GM23338 (cell line): Measurements from ENCODE around the gene MAP4K5. TPM values are rescaled to one million over a fixed set of nuclear protein-coding genes. Genes with fewer than 3 reads are reported as not detected.

Experiments
- ATAC-seq: fragments of 200-7000 bp; cut with Tn5 transposase; 3 replicates; pipeline ENCODE4 v1.9.1; 2020
- DNase-seq: peaks from one replicate; pipeline ENCODE4 v3.0.0-alpha.2; 2015; ENCODE audit warnings: low spot score
- H2AFZ ChIP-seq: fragments of 200-600 bp; sonication (generic); 2 replicates; pipeline ENCODE4 v1.8.0; 2016; ENCODE audit warnings: antibody characterized with exemption, mild to moderate bottlenecking, moderate library complexity
- H3F3A ChIP-seq: fragments of 200-600 bp; sonication (generic); replicated peaks from 2 replicates; pipeline ENCODE4 v1.8.0; 2017; ENCODE audit warnings: antibody characterized with exemption, mixed run types, low read depth
- H3K27ac ChIP-seq: fragments of 200-600 bp; sonication (generic); 2 replicates; pipeline ENCODE4 v1.6.1; 2016; ENCODE audit warnings: low read depth
- H3K27me3 ChIP-seq: fragments of 200-600 bp; sonication (generic); 2 replicates; pipeline ENCODE4 v1.8.0; 2016; ENCODE audit warnings: mild to moderate bottlenecking, mixed run types, moderate library complexity; ENCODE audit not compliant: insufficient read depth
- H3K36me3 ChIP-seq: fragments of 200-600 bp; sonication (generic); 2 replicates; pipeline ENCODE4 v1.8.0; 2016; ENCODE audit warnings: mild to moderate bottlenecking; ENCODE audit not compliant: insufficient read depth
- H3K4me1 ChIP-seq: fragments of 200-600 bp; sonication (generic); 2 replicates; pipeline ENCODE4 v1.8.0; 2016; ENCODE audit warnings: mild to moderate bottlenecking, moderate library complexity; ENCODE audit not compliant: insufficient read depth
- H3K4me2 ChIP-seq: fragments of 200-600 bp; sonication (generic); 2 replicates; pipeline ENCODE4 v1.7.1; 2017; ENCODE audit warnings: mixed run types
- H3K4me3 ChIP-seq: fragments of 200-600 bp; sonication (generic); 2 replicates; pipeline ENCODE4 v1.6.1; 2016; ENCODE audit warnings: mixed run types
- H3K79me2 ChIP-seq: fragments of 200-600 bp; sonication (generic); replicated peaks from 2 replicates; pipeline ENCODE4 v1.8.0; 2017; ENCODE audit warnings: mild to moderate bottlenecking; ENCODE audit not compliant: insufficient read depth
- H3K9me2 ChIP-seq: fragments of 200-600 bp; sonication (generic); 2 replicates; pipeline ENCODE4 v1.8.0; 2017; ENCODE audit not compliant: insufficient read depth
- H4K20me1 ChIP-seq: fragments of 200-600 bp; sonication (generic); replicated peaks from 2 replicates; pipeline ENCODE4 v1.8.0; 2017; ENCODE audit warnings: mild to moderate bottlenecking; ENCODE audit not compliant: insufficient read depth
- H3K27ac Mint-ChIP-seq: 2 replicates; pipeline ENCODE4 v1.8.0; 2020; ENCODE audit warnings: inconsistent platforms, mild to moderate bottlenecking, moderate library complexity, mixed read lengths
- H3K27me3 Mint-ChIP-seq: 3 replicates; pipeline ENCODE4 v1.8.0; 2022; ENCODE audit warnings: low read depth, mild to moderate bottlenecking, moderate library complexity, mixed read lengths, inconsistent platforms; ENCODE audit not compliant: insufficient read depth, poor library complexity
- H3K36me3 Mint-ChIP-seq: 3 replicates; pipeline ENCODE4 v1.8.0; 2021; ENCODE audit warnings: low read depth, mild to moderate bottlenecking, inconsistent platforms, moderate library complexity, mixed read lengths
- H3K4me1 Mint-ChIP-seq: 3 replicates; pipeline ENCODE4 v1.8.0; 2020; ENCODE audit warnings: mild to moderate bottlenecking, inconsistent platforms, mixed read lengths
- H3K4me3 Mint-ChIP-seq: 3 replicates; pipeline ENCODE4 v1.8.0; 2021; ENCODE audit warnings: moderate library complexity, mild to moderate bottlenecking, inconsistent platforms, mixed read lengths
- H3K9me3 Mint-ChIP-seq: 3 replicates; pipeline ENCODE4 v1.8.0; 2020; ENCODE audit warnings: moderate library complexity, mild to moderate bottlenecking, inconsistent platforms, mixed read lengths
- CREB1 ChIP-seq: fragments of 250-450 bp; sonication (Bioruptor Pico); IDR thresholded peaks from 2 replicates; pipeline ENCODE4 v1.5.0; 2020; ENCODE audit warnings: low read depth, mild to moderate bottlenecking, moderate library complexity
- EZH2 ChIP-seq: fragments of 200-600 bp; sonication (generic); IDR thresholded peaks from one replicate; pipeline ENCODE4 v1.8.0; 2017; ENCODE audit warnings: antibody characterized with exemption, mild to moderate bottlenecking, low read depth; ENCODE audit not compliant: unreplicated experiment
- EZH2phosphoT487 ChIP-seq: fragments of 200-600 bp; sonication (generic); IDR thresholded peaks from one replicate; pipeline ENCODE4 v1.8.1; 2018; ENCODE audit warnings: antibody characterized with exemption; ENCODE audit not compliant: unreplicated experiment
- JUNB ChIP-seq: IDR thresholded peaks from one replicate; pipeline ENCODE4 v1.6.1; 2016; ENCODE audit warnings: antibody characterized with exemption; ENCODE audit not compliant: unreplicated experiment
- NANOG ChIP-seq: IDR thresholded peaks from 2 replicates; pipeline ENCODE4 v1.6.1; 2016; ENCODE audit warnings: antibody characterized with exemption, borderline replicate concordance
- POLR2AphosphoS5 ChIP-seq: IDR thresholded peaks from 2 replicates; pipeline ENCODE4 v1.6.1; 2016; ENCODE audit warnings: antibody characterized with exemption, low read depth
- STAT1 ChIP-seq: IDR thresholded peaks from one replicate; pipeline ENCODE4 v1.6.1; 2016; ENCODE audit warnings: antibody characterized with exemption; ENCODE audit not compliant: unreplicated experiment
- ZNF114 ChIP-seq: fragments of 250-450 bp; sonication (Bioruptor Pico); IDR thresholded peaks from 2 replicates; pipeline ENCODE4 v1.5.0; 2020; ENCODE audit warnings: mild to moderate bottlenecking, moderate library complexity
- ZNF331 ChIP-seq: fragments of 250-450 bp; sonication (Bioruptor Pico); IDR thresholded peaks from 2 replicates; pipeline ENCODE4 v1.5.0; 2020; ENCODE audit warnings: low read depth, mild to moderate bottlenecking, moderate library complexity
- polyA plus RNA-seq: library from polyadenylated mRNA; unstranded; fragments of >200 nt; fragmentation: Nextera tagmentation; extraction: Ambion mirVana; gene quantifications from 2 replicates; pipeline ENCODE4 v1.2.1, GENCODE V29; 2016
- total RNA-seq: library from RNA; depleted of rRNA; stranded (reverse); fragments of >200 nt; shearing (Covaris generic); gene quantifications from 2 replicates; pipeline ENCODE4 v1.2.3, GENCODE V29; 2014
- TF ChIP-seq, protein P1 (sequence below): IDR thresholded peaks from one replicate; pipeline ENCODE4 v1.6.1; 2018; ENCODE audit warnings: antibody characterized with exemption; ENCODE audit not compliant: unreplicated experiment
- TF ChIP-seq, protein P2 (sequence below): fragments of 250-450 bp; sonication (Bioruptor Pico); IDR thresholded peaks from 2 replicates; pipeline ENCODE4 v1.5.0; 2020; ENCODE audit warnings: mild to moderate bottlenecking, moderate library complexity
- TF ChIP-seq, protein P3 (sequence below), 2 experiments: fragments of 200-600 bp in 1 of 2; sonication (generic) in 1 of 2; conservative IDR thresholded peaks; 2 replicates each; pipeline versions ENCODE4 v1.5.1 to v1.6.1; 2016 to 2017; ENCODE audit warnings: antibody characterized with exemption in 2 of 2, low read depth in 2 of 2, mild to moderate bottlenecking in 2 of 2, moderate library complexity in 1 of 2
- TF ChIP-seq, protein P4 (sequence below): IDR thresholded peaks from 2 replicates; pipeline ENCODE4 v1.6.1; 2016; ENCODE audit warnings: antibody characterized with exemption

Gene MAP4K5
- total and polyA plus RNA-seq, 2 experiments from 2014 or later = 71.4 to 74.6 TPM

- Histone ChIP-seq H3K36me3 (no peaks in the 10 kb centered on the region), H2AFZ (no peak overlapping the region), H3K27me3 (no peaks in the 10 kb centered on the region), H3F3A (no peaks in the 10 kb centered on the region), H3K4me3 (no peak overlapping the region), H3K27ac (no peak overlapping the region), H4K20me1 (no peaks in the 10 kb centered on the region), H3K4me2 (no peak overlapping the region), H3K4me1 (no peaks in the 10 kb centered on the region), H3K9me2 (no peaks in the 10 kb centered on the region; the same call in 1 of the 2 replicates), H3K79me2 (no peaks in the 10 kb centered on the region)
- no peak overlapping the region for H3K4me3 Mint-ChIP-seq
- no peaks in the 10 kb centered on the region for H3K4me1 Mint-ChIP-seq
- peaks cover 12% of the 10 kb centered on the region; the same call in 2 of the 3 replicates for H3K9me3 Mint-ChIP-seq
- H3K27ac Mint-ChIP-seq = no peak overlapping the region
- TF ChIP-seq NANOG (no peak), EZH2phosphoT487 (no peak), ZNF114 (CRISPR knock-in tag) (no peak), JUNB (no peak), CREB1 (CRISPR knock-in tag) (no peak), ZNF331 (CRISPR knock-in tag) (no peak), POLR2AphosphoS5 (no peak), STAT1 (no peak), EZH2 (no peak)
- TF ChIP-seq, protein P1, sequence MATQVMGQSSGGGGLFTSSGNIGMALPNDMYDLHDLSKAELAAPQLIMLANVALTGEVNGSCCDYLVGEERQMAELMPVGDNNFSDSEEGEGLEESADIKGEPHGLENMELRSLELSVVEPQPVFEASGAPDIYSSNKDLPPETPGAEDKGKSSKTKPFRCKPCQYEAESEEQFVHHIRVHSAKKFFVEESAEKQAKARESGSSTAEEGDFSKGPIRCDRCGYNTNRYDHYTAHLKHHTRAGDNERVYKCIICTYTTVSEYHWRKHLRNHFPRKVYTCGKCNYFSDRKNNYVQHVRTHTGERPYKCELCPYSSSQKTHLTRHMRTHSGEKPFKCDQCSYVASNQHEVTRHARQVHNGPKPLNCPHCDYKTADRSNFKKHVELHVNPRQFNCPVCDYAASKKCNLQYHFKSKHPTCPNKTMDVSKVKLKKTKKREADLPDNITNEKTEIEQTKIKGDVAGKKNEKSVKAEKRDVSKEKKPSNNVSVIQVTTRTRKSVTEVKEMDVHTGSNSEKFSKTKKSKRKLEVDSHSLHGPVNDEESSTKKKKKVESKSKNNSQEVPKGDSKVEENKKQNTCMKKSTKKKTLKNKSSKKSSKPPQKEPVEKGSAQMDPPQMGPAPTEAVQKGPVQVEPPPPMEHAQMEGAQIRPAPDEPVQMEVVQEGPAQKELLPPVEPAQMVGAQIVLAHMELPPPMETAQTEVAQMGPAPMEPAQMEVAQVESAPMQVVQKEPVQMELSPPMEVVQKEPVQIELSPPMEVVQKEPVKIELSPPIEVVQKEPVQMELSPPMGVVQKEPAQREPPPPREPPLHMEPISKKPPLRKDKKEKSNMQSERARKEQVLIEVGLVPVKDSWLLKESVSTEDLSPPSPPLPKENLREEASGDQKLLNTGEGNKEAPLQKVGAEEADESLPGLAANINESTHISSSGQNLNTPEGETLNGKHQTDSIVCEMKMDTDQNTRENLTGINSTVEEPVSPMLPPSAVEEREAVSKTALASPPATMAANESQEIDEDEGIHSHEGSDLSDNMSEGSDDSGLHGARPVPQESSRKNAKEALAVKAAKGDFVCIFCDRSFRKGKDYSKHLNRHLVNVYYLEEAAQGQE = no peak
- TF ChIP-seq, protein P2, sequence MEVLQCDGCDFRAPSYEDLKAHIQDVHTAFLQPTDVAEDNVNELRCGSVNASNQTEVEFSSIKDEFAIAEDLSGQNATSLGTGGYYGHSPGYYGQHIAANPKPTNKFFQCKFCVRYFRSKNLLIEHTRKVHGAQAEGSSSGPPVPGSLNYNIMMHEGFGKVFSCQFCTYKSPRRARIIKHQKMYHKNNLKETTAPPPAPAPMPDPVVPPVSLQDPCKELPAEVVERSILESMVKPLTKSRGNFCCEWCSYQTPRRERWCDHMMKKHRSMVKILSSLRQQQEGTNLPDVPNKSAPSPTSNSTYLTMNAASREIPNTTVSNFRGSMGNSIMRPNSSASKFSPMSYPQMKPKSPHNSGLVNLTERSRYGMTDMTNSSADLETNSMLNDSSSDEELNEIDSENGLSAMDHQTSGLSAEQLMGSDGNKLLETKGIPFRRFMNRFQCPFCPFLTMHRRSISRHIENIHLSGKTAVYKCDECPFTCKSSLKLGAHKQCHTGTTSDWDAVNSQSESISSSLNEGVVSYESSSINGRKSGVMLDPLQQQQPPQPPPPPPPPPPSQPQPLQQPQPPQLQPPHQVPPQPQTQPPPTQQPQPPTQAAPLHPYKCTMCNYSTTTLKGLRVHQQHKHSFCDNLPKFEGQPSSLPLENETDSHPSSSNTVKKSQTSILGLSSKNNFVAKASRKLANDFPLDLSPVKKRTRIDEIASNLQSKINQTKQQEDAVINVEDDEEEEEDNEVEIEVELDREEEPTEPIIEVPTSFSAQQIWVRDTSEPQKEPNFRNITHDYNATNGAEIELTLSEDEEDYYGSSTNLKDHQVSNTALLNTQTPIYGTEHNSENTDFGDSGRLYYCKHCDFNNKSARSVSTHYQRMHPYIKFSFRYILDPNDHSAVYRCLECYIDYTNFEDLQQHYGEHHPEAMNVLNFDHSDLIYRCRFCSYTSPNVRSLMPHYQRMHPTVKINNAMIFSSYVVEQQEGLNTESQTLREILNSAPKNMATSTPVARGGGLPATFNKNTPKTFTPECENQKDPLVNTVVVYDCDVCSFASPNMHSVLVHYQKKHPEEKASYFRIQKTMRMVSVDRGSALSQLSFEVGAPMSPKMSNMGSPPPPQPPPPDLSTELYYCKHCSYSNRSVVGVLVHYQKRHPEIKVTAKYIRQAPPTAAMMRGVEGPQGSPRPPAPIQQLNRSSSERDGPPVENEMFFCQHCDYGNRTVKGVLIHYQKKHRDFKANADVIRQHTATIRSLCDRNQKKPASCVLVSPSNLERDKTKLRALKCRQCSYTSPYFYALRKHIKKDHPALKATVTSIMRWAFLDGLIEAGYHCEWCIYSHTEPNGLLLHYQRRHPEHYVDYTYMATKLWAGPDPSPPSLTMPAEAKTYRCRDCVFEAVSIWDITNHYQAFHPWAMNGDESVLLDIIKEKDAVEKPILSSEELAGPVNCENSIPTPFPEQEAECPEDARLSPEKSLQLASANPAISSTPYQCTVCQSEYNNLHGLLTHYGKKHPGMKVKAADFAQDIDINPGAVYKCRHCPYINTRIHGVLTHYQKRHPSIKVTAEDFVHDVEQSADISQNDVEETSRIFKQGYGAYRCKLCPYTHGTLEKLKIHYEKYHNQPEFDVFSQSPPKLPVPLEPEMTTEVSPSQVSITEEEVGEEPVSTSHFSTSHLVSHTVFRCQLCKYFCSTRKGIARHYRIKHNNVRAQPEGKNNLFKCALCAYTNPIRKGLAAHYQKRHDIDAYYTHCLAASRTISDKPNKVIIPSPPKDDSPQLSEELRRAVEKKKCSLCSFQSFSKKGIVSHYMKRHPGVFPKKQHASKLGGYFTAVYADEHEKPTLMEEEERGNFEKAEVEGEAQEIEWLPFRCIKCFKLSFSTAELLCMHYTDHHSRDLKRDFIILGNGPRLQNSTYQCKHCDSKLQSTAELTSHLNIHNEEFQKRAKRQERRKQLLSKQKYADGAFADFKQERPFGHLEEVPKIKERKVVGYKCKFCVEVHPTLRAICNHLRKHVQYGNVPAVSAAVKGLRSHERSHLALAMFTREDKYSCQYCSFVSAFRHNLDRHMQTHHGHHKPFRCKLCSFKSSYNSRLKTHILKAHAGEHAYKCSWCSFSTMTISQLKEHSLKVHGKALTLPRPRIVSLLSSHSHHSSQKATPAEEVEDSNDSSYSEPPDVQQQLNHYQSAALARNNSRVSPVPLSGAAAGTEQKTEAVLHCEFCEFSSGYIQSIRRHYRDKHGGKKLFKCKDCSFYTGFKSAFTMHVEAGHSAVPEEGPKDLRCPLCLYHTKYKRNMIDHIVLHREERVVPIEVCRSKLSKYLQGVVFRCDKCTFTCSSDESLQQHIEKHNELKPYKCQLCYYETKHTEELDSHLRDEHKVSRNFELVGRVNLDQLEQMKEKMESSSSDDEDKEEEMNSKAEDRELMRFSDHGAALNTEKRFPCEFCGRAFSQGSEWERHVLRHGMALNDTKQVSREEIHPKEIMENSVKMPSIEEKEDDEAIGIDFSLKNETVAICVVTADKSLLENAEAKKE (CRISPR knock-in tag) = no peak
- TF ChIP-seq, protein P3, sequence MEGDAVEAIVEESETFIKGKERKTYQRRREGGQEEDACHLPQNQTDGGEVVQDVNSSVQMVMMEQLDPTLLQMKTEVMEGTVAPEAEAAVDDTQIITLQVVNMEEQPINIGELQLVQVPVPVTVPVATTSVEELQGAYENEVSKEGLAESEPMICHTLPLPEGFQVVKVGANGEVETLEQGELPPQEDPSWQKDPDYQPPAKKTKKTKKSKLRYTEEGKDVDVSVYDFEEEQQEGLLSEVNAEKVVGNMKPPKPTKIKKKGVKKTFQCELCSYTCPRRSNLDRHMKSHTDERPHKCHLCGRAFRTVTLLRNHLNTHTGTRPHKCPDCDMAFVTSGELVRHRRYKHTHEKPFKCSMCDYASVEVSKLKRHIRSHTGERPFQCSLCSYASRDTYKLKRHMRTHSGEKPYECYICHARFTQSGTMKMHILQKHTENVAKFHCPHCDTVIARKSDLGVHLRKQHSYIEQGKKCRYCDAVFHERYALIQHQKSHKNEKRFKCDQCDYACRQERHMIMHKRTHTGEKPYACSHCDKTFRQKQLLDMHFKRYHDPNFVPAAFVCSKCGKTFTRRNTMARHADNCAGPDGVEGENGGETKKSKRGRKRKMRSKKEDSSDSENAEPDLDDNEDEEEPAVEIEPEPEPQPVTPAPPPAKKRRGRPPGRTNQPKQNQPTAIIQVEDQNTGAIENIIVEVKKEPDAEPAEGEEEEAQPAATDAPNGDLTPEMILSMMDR (conservative IDR thresholded peaks at IDR 0.05; ENCODE audit: low read depth in 2 of 2) = no peak
- TF ChIP-seq, protein P4, sequence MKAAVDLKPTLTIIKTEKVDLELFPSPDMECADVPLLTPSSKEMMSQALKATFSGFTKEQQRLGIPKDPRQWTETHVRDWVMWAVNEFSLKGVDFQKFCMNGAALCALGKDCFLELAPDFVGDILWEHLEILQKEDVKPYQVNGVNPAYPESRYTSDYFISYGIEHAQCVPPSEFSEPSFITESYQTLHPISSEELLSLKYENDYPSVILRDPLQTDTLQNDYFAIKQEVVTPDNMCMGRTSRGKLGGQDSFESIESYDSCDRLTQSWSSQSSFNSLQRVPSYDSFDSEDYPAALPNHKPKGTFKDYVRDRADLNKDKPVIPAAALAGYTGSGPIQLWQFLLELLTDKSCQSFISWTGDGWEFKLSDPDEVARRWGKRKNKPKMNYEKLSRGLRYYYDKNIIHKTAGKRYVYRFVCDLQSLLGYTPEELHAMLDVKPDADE = no peak
- H3K36me3 Mint-ChIP-seq = peaks cover 18% of the 10 kb centered on the region; the same call in 2 of the 3 replicates
- ATAC-seq (no peak), DNase-seq (no peak)
- H3K27me3 Mint-ChIP-seq = peaks cover 5% of the 10 kb centered on the region
Measured at GRCh38 chr14:50410071-50410470, 122.3 kb downstream of the MAP4K5 start.
